Forelimb muscle (tissue), 1 donor: ENCODE measurements around the gene ADAM19. TPM values are rescaled to one million over a fixed set of nuclear protein-coding genes. Genes with fewer than 3 reads are reported as not detected.

ENCODE experiments used
- DNase-seq: peaks from one replicate; pipeline ENCODE4 v3.0.0-alpha.2; 2013; ENCODE audit warnings: low read depth
- polyA plus RNA-seq: library from polyadenylated mRNA; unstranded; fragments of 120-200 nt; gene quantifications from one replicate; pipeline ENCODE4 v1.2.1, GENCODE V29; 2013; ENCODE audit not compliant: insufficient read length

The ADAM19 gene
- polyA plus RNA-seq, 1 donor, result 17.2 TPM

DNA sequence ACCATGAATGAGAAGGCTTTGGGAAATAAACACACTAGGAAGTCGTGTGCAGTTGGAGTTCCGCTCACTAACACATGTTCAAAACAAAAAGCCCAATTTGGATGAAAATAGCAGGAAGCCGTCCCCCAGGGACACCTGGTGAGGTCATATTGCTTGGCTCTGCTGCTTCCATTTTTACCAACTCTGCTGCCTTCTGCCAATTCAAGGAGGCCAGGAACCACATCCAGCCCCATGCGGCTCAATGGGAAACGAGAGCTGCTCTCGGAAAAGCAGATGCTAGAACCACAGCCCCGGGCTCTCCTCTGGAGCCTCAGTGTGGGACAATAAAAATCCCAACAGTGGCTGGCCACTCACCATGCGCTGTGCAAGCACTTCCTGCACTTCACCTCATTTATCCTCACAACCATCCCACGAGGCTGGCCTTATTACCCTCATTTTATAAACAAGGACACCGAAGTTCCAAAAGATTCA is 13.4 kb downstream of the ADAM19 start:
- peak; percentile 59 for DNase-seq

DNA sequence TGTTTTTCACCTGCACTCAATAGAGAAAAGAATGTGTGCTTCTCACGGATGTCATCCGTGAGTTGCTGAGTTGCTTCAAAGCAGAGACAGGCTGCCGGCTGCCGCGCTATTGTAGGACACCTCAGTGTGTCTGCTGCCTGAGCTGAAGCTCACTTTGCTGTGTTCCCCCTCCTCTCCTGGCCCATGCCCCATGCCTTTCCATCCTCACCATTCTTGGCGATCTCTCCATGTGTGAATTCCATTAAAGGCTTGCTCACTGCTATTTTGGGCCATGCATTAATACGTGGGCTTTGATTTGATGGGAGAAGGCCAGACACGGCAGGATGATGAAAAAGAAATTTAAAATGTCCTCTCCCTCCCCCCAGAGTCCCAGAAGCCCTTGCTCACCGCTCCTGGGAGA is 14.5 kb downstream of the ADAM19 start:
- no peak for DNase-seq

DNA sequence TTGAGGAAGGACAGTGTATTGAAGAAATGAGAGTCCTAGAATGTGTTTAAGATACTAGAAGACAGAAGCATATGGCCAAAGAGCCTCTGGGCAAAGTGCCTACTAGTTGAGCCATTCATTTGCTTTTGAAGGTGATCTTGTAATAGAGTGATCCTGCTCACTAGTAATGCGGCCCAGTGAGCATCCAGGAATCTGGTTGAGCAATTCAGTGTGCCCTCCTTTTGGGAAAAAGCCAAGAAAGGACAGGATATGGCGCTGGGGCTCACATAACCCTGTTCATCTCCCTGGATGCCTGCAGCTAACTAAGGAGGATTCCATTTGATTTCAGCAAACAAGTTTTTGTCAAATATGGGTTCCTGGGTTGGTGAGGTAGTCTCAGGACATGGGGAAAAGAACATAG is 16.3 kb downstream of the ADAM19 start:
- DNase-seq, result no peak

DNA sequence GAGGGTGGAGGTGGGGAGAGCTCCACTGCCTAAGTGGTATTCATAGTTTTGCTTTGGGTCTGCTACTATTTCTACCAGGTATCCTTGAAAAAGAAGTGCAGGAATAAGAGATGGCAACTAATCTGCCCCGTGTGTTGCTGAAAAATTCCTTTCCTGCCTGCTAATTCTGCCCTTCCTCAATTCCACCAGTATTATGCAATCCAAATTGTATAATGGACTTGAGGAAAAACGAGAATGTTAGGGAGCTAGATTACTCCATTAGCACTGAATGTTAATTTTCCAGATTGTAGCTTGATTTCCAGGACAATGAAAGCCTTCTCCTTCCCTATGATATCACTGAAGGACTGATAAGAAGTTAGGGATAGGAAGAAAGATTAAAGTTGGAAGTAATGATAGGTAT is 16.9 kb downstream of the ADAM19 start:
- DNase-seq, result no peak

DNA sequence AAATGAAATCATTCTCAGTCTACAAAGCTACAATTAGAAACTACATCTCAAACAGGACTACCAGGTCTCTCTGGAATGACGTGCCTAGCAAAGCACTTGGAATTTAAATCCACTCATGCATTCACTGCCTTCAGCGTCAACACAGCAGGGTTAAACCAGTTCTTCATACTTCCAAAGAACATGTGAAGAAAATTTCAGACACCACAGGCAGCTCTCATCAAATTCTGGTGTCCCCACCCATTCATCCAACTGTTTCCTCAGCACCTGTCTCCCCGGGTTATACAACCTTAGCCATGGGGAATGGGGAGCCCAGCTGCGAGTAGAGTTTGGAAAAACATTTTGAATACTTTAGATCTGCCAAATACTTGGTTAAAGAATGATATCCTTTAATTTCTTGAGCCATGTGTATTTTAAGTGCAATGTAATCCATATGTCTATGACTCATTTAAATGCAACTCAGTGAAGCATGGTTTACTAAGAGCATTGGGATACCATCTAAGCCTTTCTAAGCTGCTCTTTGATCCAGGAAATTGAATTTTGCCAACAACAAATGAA is 17.5 kb downstream of the ADAM19 start:
- DNase-seq, result no peak

DNA sequence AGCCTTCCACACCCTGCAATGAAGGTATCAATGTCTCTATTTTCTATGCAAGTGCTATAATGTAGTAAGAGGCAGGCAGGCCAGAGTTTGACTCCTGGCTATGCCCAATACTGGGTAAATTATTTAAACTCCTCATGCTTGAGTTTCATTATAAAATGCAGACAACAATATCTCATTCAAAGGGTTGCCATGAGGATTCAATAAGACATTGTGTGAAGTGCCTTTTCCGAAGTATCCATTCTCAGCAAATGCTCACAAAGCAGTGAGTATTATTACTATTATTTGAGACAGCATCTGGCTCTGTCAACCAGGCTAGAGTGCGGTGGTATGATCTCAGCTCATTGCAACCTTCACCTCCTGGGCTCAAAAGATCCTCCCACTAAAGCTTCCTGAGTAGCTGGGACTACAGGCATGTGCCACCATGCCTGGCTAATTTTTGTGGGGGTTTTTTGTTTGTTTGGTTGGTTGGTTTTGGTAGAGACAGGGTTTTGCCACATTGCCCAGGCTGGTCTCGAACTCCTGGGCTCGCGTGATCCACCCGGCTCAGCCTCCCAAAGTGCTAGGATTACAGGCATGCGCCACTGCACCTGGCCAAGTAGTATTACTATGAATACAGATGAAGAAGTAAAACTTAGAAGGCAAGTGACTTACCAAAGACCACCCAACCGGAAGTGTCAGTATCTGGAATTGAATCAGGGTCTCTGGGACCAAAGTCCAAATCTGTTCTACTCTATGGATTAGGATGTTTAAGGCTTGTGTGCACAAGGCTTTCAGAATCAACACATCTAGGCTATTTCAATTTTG is 18.8 kb downstream of the ADAM19 start:
- no peak for DNase-seq

DNA sequence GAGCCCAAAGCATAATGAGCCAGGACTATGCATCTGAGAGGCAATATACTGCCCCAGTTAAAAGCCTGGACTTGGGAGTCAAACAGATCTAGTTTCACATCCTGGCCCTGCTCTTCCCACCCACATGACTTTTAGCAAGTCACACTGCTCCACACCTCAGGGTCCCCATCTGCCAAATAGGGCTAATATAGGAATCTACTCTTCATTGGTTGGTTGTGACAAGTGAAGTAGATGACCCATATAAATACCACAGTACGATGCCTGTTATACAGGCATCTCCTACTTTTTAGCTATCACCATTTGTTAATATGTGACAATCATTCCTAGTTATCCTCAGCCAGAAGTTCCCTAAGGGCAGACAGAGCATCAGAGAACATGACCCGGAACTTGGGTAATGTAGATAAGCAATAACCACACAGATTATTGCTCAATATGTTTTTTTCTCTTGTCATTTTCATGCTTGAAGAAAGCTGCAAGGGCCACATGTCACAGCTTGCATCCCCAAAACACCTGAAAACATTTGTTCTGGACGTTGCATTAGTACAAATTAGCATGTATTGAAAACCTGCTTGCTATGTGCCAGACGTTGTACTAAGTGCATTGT is 20.4 kb downstream of the ADAM19 start:
- no peak for DNase-seq

DNA sequence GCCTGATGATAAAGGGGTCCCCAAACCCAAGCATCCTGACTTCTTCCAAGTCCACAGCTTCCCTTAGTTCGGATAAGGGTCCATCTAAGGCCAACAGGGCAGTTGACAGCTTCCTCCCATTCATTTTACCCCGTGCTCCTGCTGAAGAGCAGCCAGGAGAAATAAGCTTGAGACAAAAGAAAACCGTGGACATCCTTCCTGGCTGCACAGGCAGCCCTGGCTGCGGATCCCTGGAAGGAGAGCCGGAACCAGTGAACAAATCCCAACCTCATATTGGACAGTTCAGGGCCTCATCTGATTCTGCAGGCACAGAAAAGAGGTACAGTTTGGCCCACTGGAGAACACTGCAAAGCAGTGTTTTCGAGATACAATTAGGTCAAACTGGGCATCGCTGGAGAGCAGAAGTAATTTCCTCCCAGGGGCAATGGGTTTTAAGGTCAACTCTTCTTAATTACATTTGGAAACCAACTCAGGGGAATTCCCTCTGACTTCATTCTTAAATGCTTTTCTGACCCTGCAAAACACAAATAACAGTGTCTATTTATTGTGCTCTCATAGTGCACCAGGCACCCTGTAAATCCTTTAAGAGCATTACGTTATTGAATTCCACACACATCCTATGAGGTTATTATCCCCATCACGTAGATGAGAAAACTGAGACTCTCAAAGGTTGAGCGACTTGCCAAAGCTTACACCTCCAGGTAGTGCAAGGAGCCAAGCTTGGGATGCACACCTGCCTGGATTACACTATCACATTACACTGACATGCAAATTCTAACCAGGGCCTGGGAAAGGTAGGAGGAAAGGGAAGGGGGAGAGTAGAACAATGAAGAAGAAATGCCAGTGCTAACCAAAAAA is 21.2 kb downstream of the ADAM19 start:
- no peak for DNase-seq

DNA sequence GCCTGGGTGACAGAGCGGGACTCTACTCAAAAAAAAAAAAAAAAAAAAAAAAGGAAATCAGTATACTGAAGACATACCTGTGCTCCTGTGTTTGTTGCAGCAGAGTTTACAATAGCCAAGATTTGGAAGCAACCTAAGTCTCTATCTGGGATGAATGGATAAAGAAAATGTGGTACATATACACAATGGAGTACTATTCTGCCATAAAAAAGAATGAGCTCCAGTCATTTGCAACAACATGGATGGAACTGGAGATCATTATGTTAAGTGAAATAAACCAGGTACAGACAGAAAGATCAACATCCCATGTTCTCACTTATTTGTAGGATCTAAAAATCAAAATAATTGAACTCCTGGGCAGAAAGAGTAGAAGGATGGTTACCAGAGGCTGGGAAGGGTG is 22.9 kb downstream of the ADAM19 start:
- DNase-seq, result no peak

DNA sequence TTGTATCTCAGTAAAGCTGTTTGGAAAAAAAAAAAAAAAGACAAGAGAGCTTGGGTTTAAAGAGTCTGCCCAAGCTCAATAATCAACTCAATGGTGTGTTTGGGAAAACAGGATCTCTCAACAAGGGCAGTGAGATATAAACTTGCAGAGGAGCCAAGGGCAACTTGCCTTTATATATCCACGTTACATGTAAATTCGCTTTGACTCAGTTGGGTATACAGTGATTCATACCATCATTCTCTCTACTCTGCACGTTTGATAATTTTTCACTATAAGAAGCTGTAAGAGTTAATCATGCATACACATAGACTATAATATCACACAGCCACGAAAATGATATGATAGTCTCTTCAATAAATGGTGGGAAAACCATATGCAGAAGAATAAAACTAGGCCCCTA is 24.9 kb downstream of the ADAM19 start:
- DNase-seq, result no peak

DNA sequence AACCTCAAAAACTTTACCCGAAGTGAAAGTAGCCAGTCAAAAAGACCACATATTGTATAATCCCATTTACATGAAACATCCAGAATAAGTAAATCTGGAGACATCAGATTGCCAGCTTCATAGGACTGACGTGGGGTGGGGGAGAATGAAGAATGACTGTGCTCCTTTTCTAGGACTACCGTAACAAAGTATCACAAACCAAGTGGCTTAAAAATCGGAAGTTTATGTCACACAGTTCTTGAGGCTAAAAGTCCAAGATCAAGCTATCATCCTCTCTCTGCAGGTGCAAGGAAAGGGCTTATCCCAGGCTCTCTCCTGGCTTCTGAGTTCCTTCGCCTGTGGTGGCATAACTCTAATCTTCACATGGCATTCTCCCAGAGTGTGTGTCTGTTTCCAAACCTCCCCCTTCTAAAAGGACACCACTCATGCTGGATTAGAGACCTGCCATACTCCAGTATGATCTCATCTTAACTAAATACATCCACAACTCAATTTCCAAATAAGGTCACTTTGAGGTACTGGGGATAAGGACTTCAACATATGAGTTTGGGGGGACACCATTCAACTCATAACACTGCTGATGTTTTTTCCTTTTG is 25.5 kb downstream of the ADAM19 start:
- DNase-seq, result no peak

DNA sequence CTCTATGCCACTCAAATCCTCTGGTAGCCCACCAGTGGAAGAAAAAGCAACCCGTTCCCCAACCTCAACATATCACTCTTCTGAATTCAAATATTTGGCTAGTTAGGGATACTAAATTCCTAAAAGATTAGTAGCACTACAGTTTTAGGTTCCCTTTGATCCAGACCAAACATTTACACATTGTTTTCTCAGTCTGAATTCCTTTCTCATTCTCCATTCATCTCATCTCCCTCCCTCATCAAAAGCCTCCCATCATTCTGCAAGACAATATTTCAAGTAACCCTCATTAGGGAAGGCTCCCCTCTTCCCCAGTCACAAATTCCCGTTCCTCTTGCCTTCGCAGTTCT is 26.3 kb downstream of the ADAM19 start:
- DNase-seq, result no peak

DNA sequence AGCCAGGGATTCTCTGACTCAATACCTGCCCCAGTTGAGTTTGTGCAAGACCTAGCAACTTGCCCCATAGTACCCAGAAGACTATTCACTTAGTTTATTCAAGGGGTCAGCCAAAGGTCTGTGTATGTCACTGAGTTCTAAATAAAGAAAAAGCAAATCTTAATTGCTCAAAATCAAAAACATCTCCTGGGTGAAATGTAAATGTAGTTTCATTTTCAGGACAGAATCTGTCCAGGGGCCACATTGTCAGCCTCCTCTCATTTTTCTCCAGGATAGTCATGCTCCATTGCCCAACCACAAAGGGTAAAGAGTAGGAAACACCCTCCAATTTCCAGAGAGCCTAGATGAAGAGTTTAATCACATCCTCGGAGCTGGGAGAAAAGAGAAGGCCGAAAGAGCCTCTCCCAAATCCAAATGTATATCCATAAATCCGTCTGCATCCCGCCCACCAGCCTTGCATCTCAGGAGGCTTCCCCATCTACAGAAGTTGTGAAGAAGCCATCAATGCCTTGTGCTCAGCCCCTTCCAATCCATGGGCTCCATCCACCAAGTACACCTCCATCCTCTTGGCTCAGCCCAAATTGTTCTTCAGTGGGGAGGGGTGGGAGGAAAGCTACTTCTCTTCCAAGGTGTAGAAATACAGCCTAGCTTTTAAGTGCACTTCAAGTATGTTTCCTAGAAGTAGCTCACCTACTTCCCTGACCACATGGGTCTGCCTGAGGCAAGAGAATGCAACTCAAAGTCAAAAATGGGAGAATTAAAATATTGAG is 26.9 kb downstream of the ADAM19 start:
- no peak for DNase-seq

DNA sequence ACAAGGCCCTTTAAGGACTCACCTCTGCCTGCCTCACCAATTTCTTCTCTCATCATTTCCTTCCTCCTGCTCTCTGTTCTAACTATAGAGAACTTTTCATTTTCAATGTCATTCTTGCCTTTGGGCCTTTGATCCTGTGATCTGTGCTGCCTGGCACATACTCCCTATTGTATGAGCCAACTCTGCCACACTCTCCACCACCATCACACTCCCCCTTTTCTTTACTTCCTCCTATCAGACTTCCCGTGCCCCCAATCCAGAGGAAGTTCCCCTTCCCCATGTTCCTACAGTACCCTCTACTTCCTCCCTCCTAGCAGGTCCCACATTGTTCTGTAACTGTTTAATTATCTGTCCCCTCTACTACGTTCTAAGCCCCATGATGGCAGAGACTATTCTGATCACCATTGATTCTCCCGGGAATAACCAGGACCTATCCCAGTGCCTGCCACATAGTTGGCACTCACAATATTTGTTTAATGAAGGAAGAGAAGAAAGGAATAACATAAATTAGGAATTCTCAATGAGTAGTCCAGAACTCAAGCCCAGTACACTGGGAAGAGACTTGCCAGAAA is 27.5 kb downstream of the ADAM19 start:
- no peak for DNase-seq

DNA sequence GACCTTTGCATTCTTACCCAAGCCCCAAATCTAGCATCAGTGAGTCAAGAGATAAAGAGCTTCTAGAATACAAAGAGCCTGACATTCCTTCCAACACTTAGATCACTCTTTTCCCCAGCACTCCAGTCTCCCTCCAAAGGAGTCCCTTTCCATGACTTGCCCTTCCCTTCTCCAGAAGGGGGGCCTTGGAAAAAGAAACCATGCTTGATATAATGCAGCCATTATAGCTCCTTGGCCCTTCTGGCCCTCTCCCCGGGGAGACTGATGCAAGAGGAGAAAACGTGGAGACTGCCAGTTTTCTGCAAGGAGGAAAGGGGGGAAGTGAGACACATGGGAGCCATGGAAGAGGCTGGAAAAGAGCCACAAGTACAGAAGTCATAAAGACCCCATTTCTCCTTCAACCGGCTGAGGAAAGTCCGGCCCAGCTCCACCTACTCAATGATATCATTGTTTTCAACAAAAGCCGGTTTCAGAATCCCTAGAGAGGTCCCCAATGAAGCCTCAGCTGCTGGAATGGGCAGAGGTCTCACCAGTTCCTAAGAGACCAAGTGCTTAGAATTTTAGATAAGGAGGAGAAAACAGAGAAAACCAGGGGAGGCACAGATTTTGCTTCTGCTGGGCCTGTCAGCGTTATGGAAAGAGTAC is 29.0 kb downstream of the ADAM19 start:
- DNase-seq, result no peak

DNA sequence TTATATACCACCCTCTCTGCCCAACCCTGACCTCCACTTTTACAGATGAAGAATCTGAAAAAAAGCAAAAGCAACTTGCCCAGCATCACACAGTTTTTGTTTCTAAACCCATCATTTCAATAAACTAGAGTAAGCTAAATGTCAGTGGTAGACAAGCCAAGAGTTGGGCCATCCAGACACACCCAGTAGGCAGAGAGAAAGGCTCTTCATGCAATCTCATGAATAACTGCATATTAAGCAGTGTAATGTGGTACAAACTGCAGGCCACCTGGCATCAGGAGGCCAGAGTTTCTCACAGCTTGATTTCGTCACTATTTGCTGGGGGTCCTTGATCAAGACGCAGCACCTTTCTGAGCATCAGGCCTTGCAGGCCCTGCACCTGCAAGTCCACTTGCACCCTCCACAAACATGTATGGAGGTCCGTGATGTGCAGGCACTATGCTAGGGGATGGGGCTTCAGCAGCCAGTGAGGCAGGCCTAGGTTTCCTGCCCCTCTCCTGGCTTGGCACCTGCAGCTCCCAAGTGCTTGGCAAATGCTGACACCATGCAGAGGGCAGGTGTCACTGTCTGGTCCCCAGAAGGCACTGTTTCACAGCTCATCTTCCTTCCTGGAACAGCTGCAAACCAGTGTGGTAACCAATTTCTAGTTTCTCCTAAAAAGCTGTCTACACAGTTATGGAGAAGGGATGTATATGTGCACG is 29.8 kb downstream of the ADAM19 start:
- no peak for DNase-seq

DNA sequence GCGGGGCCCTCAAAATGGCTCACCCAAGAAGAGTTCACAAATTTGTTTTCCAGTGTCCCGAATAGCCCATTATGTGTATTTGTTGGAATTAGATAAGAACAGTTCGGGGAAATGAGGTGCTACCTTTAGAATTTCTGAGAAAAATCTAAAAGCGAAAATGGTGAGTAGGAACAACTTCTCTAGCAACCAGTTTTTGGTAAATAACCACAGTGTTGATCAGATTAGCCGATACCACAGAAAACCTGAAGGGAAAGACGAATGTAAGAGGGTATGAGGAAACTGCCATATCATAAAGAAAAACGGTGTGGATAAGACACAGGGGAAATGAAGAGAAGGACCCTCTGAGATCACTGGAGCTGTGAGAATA is 31.0 kb downstream of the ADAM19 start:
- DNase-seq, result no peak

DNA sequence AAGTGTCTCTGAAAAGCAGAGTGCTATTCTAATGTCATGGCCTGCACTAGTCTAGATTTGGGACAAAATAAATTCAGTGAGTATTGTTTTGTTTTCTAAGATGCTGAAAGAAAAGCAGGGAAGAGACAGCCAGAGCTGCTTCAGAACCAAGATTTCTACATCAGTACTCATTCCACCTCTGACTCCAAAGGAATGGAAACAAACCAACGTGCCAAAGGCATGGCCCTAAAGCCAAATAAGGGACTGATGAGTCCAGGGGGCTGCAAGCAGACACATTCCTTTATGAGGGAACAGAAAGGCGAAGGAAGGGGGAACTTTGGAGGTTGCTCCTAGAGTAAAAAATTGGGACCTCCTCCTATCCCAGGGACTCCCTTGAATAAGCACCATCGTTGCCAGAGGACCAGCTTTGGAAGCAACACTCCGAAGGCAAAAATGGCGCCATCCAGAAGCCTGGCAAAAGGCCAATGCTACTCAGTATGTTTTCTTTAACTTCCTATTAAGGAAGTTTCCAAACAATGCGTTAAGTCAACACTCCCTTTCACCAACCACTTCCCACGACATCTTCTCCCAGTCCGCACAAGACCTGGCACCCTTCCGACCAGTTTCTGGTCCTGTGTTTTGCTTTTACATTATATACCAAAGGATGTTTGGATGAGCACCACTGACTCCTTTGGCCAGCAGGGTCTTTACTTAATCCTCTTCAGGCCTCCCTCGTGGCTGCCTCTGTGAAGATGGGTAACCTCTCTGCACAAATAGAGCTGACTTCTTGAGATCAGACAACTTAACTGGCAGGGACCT is 31.6 kb downstream of the ADAM19 start:
- DNase-seq, result no peak
